HepG2 (cell line): ENCODE results near the gene PPP4C. TPM values are rescaled to one million over a fixed set of nuclear protein-coding genes. Genes with fewer than 3 reads are reported as not detected.
A peak's percentile ranks its signal among the peaks of the same experiment; 100 is the strongest.

Source experiments
- ARNT ChIP-seq: fragments of 450-650 bp; IDR thresholded peaks from 2 replicates; pipeline ENCODE4 v1.6.1; 2017
- ATF7 ChIP-seq, 2 experiments: fragments of 450-650 bp in 1 of 2; sonication (generic) in 1 of 2; formaldehyde crosslinking in 1 of 2; IDR thresholded peaks; 2 replicates each; pipeline versions ENCODE4 v1.4.0 to v1.6.1; 2016 to 2020; ENCODE audit warnings: antibody characterized with exemption in 1 of 2, mild to moderate bottlenecking in 1 of 2, missing genetic modification reagents in 1 of 2
- CREM ChIP-seq, 2 experiments: sonication (generic) in 1 of 2; formaldehyde crosslinking in 1 of 2; IDR thresholded peaks; 2 replicates each; pipeline versions ENCODE4 v1.4.0 to v1.6.1; 2016 to 2020; ENCODE audit warnings: antibody characterized with exemption in 1 of 2, mild to moderate bottlenecking in 1 of 2, missing genetic modification reagents in 1 of 2
- EEA1 ChIP-seq: sonication (generic); formaldehyde crosslinking; IDR thresholded peaks from 2 replicates; pipeline ENCODE4 v1.5.1; 2020; ENCODE audit warnings: mild to moderate bottlenecking, missing genetic modification reagents, borderline replicate concordance
- FOXJ3 ChIP-seq: sonication (generic); formaldehyde crosslinking; IDR thresholded peaks from 2 replicates; pipeline ENCODE4 v1.4.0; 2020; ENCODE audit warnings: missing genetic modification reagents, mild to moderate bottlenecking, borderline replicate concordance
- MAFF ChIP-seq: IDR thresholded peaks from 2 replicates; pipeline ENCODE4 v1.6.1; 2011; ENCODE audit warnings: low read depth, low read length, improper control_type of control experiment
- MAFK ChIP-seq, 2 experiments: IDR thresholded peaks in 1 of 2; conservative IDR thresholded peaks in 1 of 2; 2 replicates each; pipeline ENCODE4 v1.6.1; 2011; ENCODE audit warnings: improper control_type of control experiment in 2 of 2, low read length in 2 of 2
- NFYC ChIP-seq: IDR thresholded peaks from 2 replicates; pipeline ENCODE4 v1.6.1; 2016; ENCODE audit warnings: missing genetic modification reagents, missing compliant biosample characterization
- PCBP2 ChIP-seq: fragments of 200-400 bp; formaldehyde crosslinking; optimal IDR thresholded peaks from 2 replicates; pipeline ENCODE3; 2018; ENCODE audit warnings: low read length, low read depth; ENCODE audit not compliant: poor library complexity, severe bottlenecking
- PHF21A ChIP-seq: sonication (generic); formaldehyde crosslinking; IDR thresholded peaks from 2 replicates; pipeline ENCODE4 v1.5.0; 2020; ENCODE audit warnings: mild to moderate bottlenecking, missing genetic modification reagents
- POLR2AphosphoS5 ChIP-seq: IDR thresholded peaks from 2 replicates; pipeline ENCODE4 v1.6.1; 2012; ENCODE audit warnings: low read depth, low read length
- ZFP36 ChIP-seq: fragments of 150-350 bp; IDR thresholded peaks from 2 replicates; pipeline ENCODE4 v1.6.1; 2018; ENCODE audit warnings: borderline replicate concordance, low read length, low read depth; ENCODE audit not compliant: partially characterized antibody
- ZFP36L2 ChIP-seq: sonication (generic); formaldehyde crosslinking; IDR thresholded peaks from 2 replicates; pipeline ENCODE4 v1.4.0; 2020; ENCODE audit warnings: missing genetic modification reagents
- ZNF556 ChIP-seq: sonication (generic); formaldehyde crosslinking; IDR thresholded peaks from 2 replicates; pipeline ENCODE4 v1.4.0; 2020; ENCODE audit warnings: mild to moderate bottlenecking, missing genetic modification reagents, borderline replicate concordance
- ZNF569 ChIP-seq: sonication (generic); formaldehyde crosslinking; IDR thresholded peaks from 2 replicates; pipeline ENCODE4 v1.5.0; 2020; ENCODE audit warnings: mild to moderate bottlenecking, missing genetic modification reagents, moderate library complexity, borderline replicate concordance
- ZNF800 ChIP-seq: sonication (generic); formaldehyde crosslinking; IDR thresholded peaks from 2 replicates; pipeline ENCODE4 v1.4.0; 2020; ENCODE audit warnings: missing genetic modification reagents
- polyA plus RNA-seq, 8 experiments: library from polyadenylated mRNA; depleted of rRNA in 3 of 8; stranded (reverse) in 7 of 8; unstranded in 1 of 8; fragments of >200 nt; fragmentation: Illumina TruSeq in 4 of 8; extraction: Trizol in 4 of 8; gene quantifications; 2 replicates each; pipeline versions ENCODE4 v1.2.1 to v1.2.3, GENCODE V29; 2011 to 2016; ENCODE audit warnings: low read depth in 4 of 8, missing spikeins in 1 of 8, mixed read lengths in 1 of 8; ENCODE audit not compliant: insufficient read depth in 1 of 8
- total RNA-seq, 5 experiments: library from RNA; depleted of rRNA; stranded (reverse); fragments of >200 nt; fragmentation: Illumina TruSeq; extraction: Trizol; gene quantifications; 2 replicates each; pipeline ENCODE4 v1.2.3, GENCODE V29; 2016; ENCODE audit warnings: low read depth in 1 of 5
- TF ChIP-seq, protein P1 (sequence below): sonication (generic); formaldehyde crosslinking; IDR thresholded peaks from 2 replicates; pipeline ENCODE4 v1.5.0; 2020; ENCODE audit warnings: missing genetic modification reagents
- TF ChIP-seq, protein P2 (sequence below): sonication (generic); formaldehyde crosslinking; IDR thresholded peaks from 2 replicates; pipeline ENCODE4 v1.4.0; 2020; ENCODE audit warnings: mild to moderate bottlenecking, missing genetic modification reagents, borderline replicate concordance

PPP4C gene
- total and polyA plus RNA-seq, 2 of the 13 experiments (the other 11 are each of a cell fraction or from before 2014, with no cell fraction given): 176 to 220 TPM

DNA sequence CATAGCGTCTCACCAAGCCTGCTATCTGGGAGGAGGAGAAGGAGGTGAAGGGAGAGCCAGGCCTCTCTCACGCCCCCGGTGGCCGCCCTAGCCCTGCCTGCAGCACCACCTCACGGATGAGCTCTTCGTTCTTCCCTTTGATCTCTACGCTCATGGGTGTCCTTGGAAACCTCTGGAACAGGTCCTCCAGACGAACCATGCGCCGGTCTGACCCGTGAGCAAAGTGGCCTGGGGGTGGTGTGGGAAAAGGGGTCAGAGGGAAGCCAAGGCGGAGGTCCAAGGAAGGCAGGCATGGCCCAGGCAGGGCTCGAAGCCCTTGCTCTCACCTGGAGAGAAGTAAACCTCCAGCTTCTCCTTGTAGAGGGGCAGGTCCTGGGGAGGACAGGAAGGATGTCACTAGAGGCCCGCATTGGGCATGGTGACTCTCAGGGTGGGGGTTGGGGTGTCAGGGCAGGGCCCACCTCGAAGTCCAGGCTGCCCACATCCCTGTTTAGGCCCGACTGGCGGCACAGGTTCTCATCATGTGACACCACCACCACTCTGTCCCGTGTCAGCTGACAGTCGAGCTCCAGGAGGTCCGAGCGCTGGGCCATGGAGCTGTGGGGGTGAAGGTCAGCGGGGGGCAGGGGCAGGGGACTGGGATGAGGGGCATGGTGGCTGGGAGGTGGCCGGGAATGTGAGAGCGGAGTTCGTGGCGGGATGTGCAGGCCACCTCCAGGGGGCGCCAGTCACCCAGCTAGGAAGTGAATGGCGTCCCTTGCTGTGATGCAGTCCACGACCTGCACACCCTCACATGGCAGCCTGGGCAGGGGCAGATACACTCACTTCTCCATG is 36.6 kb downstream of the PPP4C start (continued):
- TF ChIP-seq ZNF556 (CRISPR knock-in tag): peak; percentile 90; the same call in 1 of the 2 replicates
- no peak; the same call in 1 of the 2 replicates for TF ChIP-seq ZFP36L2 (CRISPR knock-in tag)
- TF ChIP-seq ARNT: no peak
- no peak for TF ChIP-seq MAFK (conservative IDR thresholded peaks at IDR 0.05 in 1 of 2, IDR thresholded peaks at IDR 0.05 in 1 of 2; ENCODE audit: low read length in 2 of 2)
- no peak for TF ChIP-seq ZFP36
- TF ChIP-seq ZNF800: no peak
- TF ChIP-seq FOXJ3: no peak
- no peak for TF ChIP-seq ZNF569 (CRISPR knock-in tag)
- TF ChIP-seq, protein P1, sequence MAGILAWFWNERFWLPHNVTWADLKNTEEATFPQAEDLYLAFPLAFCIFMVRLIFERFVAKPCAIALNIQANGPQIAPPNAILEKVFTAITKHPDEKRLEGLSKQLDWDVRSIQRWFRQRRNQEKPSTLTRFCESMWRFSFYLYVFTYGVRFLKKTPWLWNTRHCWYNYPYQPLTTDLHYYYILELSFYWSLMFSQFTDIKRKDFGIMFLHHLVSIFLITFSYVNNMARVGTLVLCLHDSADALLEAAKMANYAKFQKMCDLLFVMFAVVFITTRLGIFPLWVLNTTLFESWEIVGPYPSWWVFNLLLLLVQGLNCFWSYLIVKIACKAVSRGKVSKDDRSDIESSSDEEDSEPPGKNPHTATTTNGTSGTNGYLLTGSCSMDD: no peak
- no peak for TF ChIP-seq PCBP2
- TF ChIP-seq, protein P2, sequence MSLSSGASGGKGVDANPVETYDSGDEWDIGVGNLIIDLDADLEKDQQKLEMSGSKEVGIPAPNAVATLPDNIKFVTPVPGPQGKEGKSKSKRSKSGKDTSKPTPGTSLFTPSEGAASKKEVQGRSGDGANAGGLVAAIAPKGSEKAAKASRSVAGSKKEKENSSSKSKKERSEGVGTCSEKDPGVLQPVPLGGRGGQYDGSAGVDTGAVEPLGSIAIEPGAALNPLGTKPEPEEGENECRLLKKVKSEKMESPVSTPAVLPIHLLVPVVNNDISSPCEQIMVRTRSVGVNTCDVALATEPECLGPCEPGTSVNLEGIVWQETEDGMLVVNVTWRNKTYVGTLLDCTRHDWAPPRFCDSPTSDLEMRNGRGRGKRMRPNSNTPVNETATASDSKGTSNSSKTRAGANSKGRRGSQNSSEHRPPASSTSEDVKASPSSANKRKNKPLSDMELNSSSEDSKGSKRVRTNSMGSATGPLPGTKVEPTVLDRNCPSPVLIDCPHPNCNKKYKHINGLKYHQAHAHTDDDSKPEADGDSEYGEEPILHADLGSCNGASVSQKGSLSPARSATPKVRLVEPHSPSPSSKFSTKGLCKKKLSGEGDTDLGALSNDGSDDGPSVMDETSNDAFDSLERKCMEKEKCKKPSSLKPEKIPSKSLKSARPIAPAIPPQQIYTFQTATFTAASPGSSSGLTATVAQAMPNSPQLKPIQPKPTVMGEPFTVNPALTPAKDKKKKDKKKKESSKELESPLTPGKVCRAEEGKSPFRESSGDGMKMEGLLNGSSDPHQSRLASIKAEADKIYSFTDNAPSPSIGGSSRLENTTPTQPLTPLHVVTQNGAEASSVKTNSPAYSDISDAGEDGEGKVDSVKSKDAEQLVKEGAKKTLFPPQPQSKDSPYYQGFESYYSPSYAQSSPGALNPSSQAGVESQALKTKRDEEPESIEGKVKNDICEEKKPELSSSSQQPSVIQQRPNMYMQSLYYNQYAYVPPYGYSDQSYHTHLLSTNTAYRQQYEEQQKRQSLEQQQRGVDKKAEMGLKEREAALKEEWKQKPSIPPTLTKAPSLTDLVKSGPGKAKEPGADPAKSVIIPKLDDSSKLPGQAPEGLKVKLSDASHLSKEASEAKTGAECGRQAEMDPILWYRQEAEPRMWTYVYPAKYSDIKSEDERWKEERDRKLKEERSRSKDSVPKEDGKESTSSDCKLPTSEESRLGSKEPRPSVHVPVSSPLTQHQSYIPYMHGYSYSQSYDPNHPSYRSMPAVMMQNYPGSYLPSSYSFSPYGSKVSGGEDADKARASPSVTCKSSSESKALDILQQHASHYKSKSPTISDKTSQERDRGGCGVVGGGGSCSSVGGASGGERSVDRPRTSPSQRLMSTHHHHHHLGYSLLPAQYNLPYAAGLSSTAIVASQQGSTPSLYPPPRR (CRISPR knock-in tag): peak; percentile 16; the same call in 1 of the 2 replicates
- peak; percentile 93 for TF ChIP-seq PHF21A (CRISPR knock-in tag)
- TF ChIP-seq ATF7 (IDR thresholded peaks at IDR 0.05): no peak
- TF ChIP-seq ATF7 (CRISPR knock-in tag; IDR thresholded peaks at IDR 0.05): peak; percentile 69; the same call in 1 of the 2 replicates
- no peak for TF ChIP-seq MAFF
- TF ChIP-seq NFYC (CRISPR knock-in tag): no peak
- TF ChIP-seq POLR2AphosphoS5: no peak
- TF ChIP-seq CREM (IDR thresholded peaks at IDR 0.05): no peak; the same call in 1 of the 2 replicates
- no peak for TF ChIP-seq CREM (CRISPR knock-in tag; IDR thresholded peaks at IDR 0.05)
- TF ChIP-seq EEA1 (CRISPR knock-in tag): 0 out of 2 replicates have a peak, but pooled peaks have one; percentile 22
